Progenitor cell of endocrine pancreas (in vitro differentiated cells): ENCODE data around the gene MACROD2. TPM values are rescaled to one million over a fixed set of nuclear protein-coding genes. Genes with fewer than 3 reads are reported as not detected.

Source experiments
- DNase-seq: peaks from one replicate; pipeline ENCODE4 v3.0.0; 2021; ENCODE audit warnings: low spot score; ENCODE audit not compliant: unreplicated experiment
- H3K27ac Mint-ChIP-seq: 2 replicates; pipeline ENCODE4 v1.8.0; 2021; ENCODE audit warnings: mild to moderate bottlenecking, moderate library complexity, mixed read lengths
- H3K27me3 Mint-ChIP-seq: 2 replicates; pipeline ENCODE4 v1.8.0; 2021; ENCODE audit warnings: mixed read lengths
- H3K36me3 Mint-ChIP-seq: 2 replicates; pipeline ENCODE4 v1.8.0; 2022; ENCODE audit warnings: mixed read lengths; ENCODE audit not compliant: insufficient read depth
- H3K4me1 Mint-ChIP-seq: 2 replicates; pipeline ENCODE4 v1.8.0; 2021; ENCODE audit warnings: low read depth, mixed read lengths
- H3K4me3 Mint-ChIP-seq: 2 replicates; pipeline ENCODE4 v1.8.0; 2021; ENCODE audit warnings: low read depth, mild to moderate bottlenecking, moderate library complexity, mixed read lengths
- H3K9me3 Mint-ChIP-seq: 2 replicates; pipeline ENCODE4 v1.8.0; 2021; ENCODE audit warnings: low read depth, mixed read lengths
- total RNA-seq: library from RNA; stranded (reverse); gene quantifications from 2 replicates; pipeline ENCODE4 v1.2.1, GENCODE V29; 2021
- TF ChIP-seq, protein P1 (sequence below): fragments of 200-600 bp; sonication (generic); IDR thresholded peaks from one replicate; pipeline ENCODE4 v1.5.0; 2021; ENCODE audit warnings: antibody characterized with exemption, mild to moderate bottlenecking; ENCODE audit not compliant: unreplicated experiment

MACROD2 gene
- total RNA-seq, 1 donor from 2014 or later, result 7.6 TPM

DNA sequence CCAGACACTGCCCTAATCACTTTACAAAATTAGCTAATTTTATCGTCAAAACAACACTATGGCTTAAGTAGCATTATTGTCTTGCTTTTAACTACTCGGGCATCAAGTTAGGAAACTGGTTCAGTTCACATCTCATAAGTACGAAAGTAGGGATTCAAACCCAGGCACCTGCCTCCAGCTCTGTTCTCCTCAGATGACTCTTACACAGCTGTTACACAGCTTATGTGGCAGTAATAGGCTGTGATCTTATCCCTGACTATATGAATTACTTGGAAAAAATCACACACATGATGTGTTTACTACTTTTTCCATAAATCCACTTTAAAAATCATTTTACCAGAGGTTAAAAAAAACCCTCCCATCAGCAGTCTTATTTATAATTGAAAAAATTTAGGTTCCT, 731.3 kb downstream of the MACROD2 start:
- Mint-ChIP-seq H3K27me3 (no peaks in the 10 kb centered on the region), H3K9me3 (peaks cover 5% of the 10 kb centered on the region), H3K4me3 (no peak overlapping the region), H3K27ac (no peak overlapping the region), H3K36me3 (no peaks in the 10 kb centered on the region), H3K4me1 (peaks cover 7% of the 10 kb centered on the region)
- TF ChIP-seq, protein P1, sequence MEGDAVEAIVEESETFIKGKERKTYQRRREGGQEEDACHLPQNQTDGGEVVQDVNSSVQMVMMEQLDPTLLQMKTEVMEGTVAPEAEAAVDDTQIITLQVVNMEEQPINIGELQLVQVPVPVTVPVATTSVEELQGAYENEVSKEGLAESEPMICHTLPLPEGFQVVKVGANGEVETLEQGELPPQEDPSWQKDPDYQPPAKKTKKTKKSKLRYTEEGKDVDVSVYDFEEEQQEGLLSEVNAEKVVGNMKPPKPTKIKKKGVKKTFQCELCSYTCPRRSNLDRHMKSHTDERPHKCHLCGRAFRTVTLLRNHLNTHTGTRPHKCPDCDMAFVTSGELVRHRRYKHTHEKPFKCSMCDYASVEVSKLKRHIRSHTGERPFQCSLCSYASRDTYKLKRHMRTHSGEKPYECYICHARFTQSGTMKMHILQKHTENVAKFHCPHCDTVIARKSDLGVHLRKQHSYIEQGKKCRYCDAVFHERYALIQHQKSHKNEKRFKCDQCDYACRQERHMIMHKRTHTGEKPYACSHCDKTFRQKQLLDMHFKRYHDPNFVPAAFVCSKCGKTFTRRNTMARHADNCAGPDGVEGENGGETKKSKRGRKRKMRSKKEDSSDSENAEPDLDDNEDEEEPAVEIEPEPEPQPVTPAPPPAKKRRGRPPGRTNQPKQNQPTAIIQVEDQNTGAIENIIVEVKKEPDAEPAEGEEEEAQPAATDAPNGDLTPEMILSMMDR, result no peak
- no peak for DNase-seq

DNA sequence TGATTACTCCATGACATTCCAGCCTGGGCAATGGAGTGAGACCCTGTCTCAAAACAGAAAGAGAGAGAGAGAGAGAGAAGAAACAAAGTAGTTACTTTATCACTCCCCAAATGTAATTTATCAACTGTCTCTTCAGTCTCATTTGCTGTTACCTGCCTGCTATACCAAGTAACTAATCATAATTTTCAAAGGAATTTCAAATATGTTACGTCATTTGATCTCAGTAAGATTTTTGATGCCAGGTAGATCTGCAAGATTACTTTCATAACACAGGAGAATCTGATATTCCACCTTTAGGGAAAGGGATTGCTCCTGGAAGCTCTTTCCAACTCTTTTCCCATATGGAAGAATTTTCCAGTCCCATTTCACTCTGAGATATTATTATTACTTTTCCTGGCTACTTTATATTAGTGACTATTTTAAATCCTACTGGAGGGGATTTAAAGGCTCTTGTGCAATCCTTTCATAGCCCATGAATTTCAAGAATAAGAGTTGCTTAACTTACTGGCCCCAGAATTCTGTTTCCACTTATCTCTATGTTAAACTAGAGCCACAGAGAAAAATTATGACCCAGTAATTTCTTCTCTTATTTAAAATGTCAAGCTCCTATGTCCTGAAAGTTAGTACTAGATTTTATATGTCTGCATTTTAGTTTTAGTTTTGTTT, 732.3 kb downstream of the MACROD2 start:
- Mint-ChIP-seq H3K4me1 (peaks cover 10% of the 10 kb centered on the region), H3K9me3 (peaks cover 5% of the 10 kb centered on the region), H3K27ac (no peak overlapping the region), H3K27me3 (no peaks in the 10 kb centered on the region), H3K36me3 (no peaks in the 10 kb centered on the region), H3K4me3 (no peak overlapping the region)
- no peak for DNase-seq
- TF ChIP-seq, protein P1, result no peak

DNA sequence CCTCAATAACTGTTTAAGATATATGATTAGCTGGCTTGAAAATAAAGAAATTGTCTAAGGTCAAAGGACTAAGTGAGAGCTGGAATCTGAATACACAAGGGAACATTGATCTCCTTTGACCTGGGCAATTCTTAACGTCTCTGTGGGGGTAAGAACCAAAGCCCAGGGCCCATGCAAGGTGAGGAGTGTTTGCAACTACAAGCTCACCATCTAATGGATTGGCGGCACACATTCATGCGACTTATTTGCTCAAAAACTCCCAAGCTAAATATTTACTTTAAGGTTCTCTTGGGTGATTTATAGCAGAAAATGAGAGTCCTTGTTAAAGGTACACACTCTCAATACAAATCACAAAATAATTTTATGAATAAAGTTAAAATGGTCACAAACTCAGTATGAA, 734.1 kb downstream of the MACROD2 start:
- peaks cover 11% of the 10 kb centered on the region for H3K4me1 Mint-ChIP-seq
- H3K4me3 Mint-ChIP-seq, result no peak overlapping the region
- H3K27ac Mint-ChIP-seq, result no peak overlapping the region
- DNase-seq, result no peak
- no peaks in the 10 kb centered on the region for H3K36me3 Mint-ChIP-seq
- peaks cover 5% of the 10 kb centered on the region for H3K9me3 Mint-ChIP-seq
- H3K27me3 Mint-ChIP-seq, result no peaks in the 10 kb centered on the region
- TF ChIP-seq, protein P1, result no peak

DNA sequence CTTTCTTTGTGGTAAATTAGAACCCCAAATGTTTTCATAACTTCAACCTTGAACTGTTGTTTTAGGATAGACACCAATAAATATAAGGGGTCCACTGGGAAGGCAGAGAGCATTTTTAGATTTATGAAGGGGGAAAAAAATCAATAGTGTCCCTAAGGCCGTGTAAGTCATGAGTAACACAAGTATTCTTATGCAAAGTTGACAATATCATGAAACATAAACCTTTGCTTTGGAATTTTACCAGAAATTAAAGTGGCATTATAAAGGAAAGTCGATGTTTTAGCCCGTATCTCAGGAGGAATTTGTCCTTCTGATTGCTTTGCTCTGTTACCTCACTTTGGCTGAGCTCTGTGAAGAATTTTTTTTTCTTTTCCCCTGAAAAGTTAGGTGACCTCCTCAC, 737.0 kb downstream of the MACROD2 start:
- Mint-ChIP-seq H3K27ac (no peak overlapping the region), H3K9me3 (peaks cover 8% of the 10 kb centered on the region), H3K27me3 (no peaks in the 10 kb centered on the region), H3K4me3 (no peak overlapping the region), H3K4me1 (peaks cover 11% of the 10 kb centered on the region), H3K36me3 (peaks cover 2% of the 10 kb centered on the region)
- DNase-seq, result no peak
- TF ChIP-seq, protein P1, result no peak

DNA sequence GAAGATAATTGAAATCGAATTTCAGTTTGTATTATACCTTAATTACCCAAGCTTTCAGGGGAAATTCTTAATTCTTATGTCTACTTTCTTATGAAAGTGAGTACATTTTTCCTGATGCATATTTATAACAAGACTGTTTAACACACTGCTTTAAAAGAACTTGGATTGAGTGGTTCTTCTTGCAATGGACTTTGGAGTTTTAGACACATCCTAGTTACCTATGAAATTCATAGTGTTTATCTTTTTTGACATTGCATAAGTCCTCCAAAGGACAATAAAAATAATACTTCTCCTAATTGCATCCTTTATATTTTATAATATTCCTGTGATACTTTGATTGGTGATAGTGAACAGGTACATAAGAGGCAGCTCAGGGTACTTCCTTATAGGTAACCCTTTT, 737.7 kb downstream of the MACROD2 start:
- peaks cover 2% of the 10 kb centered on the region for H3K36me3 Mint-ChIP-seq
- no peak overlapping the region for H3K4me3 Mint-ChIP-seq
- peaks cover 11% of the 10 kb centered on the region for H3K9me3 Mint-ChIP-seq
- TF ChIP-seq, protein P1, result no peak
- H3K4me1 Mint-ChIP-seq, result peaks cover 11% of the 10 kb centered on the region
- H3K27me3 Mint-ChIP-seq, result no peaks in the 10 kb centered on the region
- H3K27ac Mint-ChIP-seq, result no peak overlapping the region
- no peak for DNase-seq
